HG02970 (cell line): ENCODE measurements around the gene STK32C.

Experiments used
- ATAC-seq: cut with Tn5 transposase; IDR thresholded peaks from one replicate; pipeline ENCODE4 v1.9.1; 2021; ENCODE audit warnings: mild to moderate bottlenecking, moderate library complexity, moderate number of reproducible peaks; ENCODE audit not compliant: unreplicated experiment, low FRiP score

The STK32C gene

GRCh38 chr10:132236881-132237280 is 70.9 kb downstream of the STK32C start:
- no peak for ATAC-seq

DNA sequence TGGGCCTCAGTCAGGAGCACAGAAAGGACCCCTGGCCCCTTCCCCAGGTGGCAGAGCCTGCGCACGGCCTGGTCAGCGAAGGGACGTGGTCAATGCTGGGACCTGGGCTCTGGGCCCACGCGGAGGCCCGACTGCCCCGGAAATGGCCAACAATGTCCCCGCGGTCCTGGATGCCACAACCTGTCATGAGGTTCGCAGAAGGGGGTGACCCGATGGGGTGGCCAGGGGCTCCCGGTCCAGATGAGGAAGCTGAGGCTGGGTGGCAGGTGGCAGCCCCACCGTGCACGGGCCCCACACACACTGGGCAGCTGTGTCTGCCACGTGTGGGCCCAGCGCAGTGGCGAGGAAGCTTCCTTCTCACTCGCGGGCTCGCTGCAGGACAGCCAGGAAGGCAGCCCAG is 71.6 kb downstream of the STK32C start:
- ATAC-seq = no peak

- ATAC-seq = no peak
Measured at GRCh38 chr10:132234860-132235259, 72.9 kb downstream of the STK32C start.

GRCh38 chr10:132233501-132234085 is 74.2 kb downstream of the STK32C start:
- no peak for ATAC-seq

DNA sequence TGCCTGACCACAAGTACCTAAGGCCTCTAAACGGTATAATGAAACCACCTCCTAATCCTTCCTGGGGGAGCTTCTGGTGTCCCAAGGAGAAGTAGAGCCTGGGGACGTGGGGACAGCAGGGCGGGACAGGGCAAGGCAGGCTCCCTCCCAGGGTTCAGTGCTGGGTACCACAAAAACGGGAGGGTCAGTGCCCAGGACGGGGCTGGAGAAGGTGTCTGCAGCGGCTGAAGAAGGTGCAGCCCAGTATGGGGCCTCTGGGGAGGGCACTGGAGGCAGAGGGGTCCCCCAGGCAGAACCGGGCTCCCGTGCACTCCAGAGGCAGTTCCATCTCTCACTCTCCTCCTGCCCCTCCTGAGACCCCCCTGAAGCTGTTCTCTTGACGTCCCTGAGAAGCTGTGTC is 74.8 kb downstream of the STK32C start:
- ATAC-seq = no peak

DNA sequence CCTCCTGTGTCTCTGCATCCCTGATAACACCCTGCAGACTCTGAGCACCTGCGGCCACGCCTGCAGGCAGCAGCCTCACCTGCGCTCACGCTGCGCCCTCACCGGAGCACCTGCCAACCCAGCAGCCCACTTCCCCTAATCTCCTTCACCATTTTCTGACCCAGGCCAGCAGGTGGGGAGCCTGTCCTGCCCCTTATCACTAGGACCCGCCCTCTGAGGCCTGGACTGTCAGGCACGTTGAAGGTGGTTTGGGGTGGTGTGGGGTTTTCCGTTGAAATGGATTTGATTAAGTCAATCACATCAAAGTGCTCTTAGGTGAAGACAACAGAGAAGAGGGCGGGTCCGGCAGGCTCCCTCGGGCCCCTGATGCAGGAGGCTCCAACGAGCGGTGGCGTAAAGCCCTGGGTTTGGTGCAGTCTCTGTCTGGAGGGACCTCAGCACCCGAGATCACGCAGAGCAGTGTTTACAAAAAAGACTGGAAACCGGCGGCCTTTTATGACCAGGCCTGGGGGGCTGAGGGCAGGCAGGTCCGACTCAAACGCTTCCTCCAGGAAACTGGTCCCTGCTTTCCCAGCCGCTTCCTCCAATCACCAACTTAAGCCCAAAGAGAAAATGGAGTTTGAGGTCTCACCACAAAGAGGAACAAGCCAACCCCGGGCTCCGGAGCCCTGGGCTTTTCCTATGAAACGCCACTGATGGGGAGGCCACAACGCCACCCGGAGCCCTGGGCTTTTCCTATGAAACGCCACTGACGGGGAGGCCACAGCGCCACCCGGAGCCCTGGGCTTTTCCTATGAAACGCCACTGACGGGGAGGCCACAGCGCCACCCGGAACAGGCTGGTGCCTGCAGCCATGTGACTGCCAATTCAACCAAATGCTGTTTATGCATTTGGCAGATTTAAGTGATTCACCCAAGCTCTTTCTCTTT is 75.5 kb downstream of the STK32C start:
- ATAC-seq = no peak

DNA sequence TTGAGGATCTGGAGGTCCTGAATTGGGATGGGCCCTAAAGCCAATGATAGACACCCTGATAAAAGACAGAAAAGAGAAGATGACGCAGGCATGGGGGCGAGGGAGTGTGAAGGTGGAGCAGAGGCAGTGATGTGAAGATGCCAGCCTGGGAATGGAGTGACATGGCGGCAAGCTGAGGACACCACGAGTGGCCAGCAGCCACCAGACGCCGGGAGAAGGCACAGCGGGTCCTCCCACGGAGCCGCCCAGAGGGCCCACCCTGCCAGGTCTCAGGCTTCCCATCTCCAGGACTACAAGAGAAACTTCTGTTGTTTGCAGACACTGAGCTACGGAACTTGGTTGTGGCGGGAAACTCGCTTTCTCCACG is 76.1 kb downstream of the STK32C start:
- no peak for ATAC-seq

GRCh38 chr10:132230557-132231210 is 77.1 kb downstream of the STK32C start:
- ATAC-seq = no peak

DNA sequence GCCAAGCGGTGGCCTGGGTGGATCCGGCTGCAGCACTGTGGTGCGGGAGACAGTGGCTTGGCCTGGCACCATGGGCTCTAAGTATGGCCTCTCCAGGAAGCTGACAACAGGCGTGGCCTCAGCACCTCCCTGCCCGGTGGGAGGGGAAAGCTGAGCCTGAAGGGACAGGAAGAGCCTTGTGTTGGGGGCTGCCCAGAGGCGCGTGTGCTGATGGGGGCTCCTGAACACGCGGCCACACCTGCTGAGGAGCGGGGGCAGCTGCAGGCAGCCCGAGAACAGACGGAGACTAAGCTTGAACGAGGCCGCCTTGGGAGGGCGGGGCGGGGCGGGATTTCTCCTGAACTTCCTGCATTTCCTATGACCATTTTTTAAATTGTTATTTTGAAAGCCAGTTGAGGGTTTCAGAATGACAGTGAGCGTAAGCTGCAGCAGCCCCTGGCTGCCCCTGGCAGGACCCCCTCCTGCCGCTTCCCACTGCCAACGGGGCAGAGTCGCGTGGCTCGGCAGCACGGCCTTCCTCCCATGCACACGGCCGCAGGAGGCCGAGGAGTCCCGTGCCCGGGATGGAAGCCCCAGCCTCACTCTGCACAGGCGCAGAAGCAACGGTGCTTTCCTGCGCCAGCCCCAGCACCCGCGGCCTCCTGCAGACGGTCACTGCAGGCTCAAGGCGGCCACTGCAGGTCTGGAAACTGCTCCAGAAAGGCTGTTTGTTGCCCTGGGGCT is 77.8 kb downstream of the STK32C start:
- ATAC-seq = no peak

GRCh38 chr10:132229096-132229495 is 78.7 kb downstream of the STK32C start:
- no peak for ATAC-seq

DNA sequence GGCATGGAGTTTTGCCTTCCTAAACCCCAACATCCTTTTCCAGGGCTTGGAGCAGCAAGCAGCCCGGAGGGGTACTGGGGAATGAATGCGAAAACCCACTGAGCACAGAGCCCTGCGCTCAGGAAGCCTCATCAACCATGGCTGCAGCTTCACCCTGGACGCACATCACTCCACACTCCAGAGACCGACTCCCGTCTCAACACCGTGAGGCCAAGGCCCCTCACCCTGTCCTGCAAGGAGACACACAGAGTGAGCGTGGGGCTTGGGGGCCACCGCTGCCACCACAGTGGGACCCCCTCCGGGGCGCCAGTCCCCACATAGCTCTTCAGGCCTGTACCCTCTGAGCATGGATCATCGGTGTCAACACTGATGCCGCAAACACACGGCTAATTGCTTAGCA is 79.1 kb downstream of the STK32C start:
- no peak for ATAC-seq

DNA sequence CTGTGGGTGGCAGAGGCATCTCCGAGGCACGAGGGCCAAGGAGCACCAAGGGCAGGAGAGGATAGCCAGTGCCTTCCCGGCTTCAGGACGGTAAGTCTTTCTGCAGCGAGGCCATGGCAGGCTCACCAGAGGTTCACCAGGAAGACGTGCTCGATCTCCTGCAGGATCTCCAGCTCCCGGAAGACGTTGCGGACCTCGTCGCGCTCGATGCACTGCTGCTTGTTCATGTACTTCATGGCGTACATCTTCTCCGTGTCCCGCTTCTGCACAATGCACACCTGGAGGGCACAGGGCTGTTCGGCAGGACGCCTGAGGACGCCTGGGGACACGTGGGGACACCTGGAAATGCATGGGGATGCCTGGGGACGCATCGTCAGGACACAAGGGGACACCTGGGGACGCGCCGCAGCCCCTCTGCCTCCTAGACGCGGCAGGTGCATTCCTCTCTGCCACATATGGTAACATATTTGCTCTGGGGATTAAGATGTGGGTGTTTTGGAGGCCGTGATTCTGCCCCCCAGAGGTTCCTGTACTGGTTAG is 79.8 kb downstream of the STK32C start:
- no peak for ATAC-seq

DNA sequence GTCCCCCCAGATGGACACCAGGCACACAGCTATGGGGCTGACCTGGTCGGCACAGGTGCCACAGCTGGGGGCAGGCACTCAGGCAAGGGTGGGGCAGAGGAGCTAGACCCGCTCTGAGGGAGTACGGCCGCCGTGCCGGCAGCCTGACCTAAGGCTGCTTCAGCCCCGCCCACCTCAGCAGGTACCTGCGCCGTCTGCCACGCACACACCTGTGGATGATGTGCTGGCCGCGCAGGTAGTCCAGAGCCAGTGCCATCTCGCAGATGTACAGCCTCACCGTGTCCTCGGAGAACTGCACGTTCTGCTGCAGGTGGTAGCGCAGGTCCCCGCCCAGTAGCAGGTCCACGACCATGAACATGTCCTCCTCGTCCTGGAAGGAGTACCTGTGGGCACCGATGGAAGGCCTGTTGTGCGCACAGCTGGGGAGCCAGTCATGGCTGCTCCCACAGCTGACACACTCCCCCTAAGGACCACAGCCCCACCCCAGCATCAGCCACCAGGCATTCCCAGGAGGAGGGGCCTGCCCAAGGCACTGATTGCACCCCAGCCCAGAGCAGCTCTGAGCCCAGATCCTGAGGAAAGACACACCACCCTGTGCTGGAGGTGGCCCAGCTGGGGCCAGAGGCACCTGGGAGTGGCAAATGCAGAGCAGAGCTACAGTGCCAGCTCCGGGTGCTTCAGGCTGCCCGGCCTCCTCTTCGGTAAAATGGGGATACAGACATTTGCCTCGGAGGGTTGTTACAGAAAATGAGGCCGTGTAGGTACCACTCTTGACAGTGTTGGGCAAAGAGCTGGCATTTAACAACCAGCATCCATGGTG is 81.0 kb downstream of the STK32C start:
- ATAC-seq = no peak

DNA sequence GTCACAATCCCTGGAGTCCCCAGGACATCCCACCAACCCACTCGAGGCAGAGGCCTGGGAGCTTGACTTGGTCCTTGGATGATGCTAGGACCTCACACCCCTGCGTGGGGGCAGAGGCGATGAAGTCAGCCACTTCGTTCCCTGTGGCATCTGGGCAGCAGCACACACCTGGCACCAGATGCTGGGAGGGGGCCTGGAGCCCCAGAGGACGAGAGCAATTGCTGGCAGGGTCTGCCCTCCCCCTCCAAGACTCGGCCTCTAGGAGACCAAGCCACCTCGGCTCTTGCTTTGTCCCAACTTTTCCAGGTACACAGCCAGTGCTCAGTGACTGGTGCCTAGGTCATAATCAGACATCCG is 81.9 kb downstream of the STK32C start:
- no peak for ATAC-seq

- ATAC-seq = no peak
Measured at GRCh38 chr10:132225073-132225848, 82.5 kb downstream of the STK32C start.

DNA sequence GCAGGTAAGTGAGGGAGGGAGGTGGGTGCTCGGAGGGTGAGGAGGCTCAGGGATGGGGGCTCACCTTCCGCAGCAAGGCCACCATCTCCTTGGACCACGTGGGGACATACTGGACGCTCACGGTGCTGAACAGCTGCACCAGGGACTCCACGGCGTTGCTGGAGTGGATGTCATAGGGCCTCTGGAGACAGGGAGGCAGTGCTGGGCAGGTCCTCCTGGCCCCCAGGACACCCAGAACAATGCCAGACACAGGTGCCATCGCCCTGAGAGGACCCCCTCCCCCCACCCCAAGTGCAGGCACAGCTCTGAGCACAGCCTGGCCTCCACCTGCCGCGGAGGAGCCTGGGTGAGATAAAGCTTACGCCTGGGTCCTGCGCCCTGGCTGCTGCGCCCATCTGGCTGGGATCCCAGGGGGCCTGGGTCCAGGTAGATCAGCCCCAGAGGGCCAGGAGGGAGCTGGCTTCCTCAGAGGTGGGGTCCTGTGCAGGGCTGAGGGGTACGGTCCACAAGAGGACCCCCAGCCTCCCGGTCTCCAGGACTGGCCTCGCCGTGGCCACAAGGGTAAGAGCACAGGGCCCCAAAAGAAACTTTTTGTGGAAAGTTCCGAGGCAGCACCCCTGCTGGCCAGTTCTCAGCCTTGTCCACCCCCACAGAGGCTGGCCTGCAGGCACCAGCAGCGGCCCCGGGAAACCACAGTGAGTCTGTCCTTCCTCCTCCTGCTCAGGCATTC is 83.2 kb downstream of the STK32C start:
- no peak for ATAC-seq

DNA sequence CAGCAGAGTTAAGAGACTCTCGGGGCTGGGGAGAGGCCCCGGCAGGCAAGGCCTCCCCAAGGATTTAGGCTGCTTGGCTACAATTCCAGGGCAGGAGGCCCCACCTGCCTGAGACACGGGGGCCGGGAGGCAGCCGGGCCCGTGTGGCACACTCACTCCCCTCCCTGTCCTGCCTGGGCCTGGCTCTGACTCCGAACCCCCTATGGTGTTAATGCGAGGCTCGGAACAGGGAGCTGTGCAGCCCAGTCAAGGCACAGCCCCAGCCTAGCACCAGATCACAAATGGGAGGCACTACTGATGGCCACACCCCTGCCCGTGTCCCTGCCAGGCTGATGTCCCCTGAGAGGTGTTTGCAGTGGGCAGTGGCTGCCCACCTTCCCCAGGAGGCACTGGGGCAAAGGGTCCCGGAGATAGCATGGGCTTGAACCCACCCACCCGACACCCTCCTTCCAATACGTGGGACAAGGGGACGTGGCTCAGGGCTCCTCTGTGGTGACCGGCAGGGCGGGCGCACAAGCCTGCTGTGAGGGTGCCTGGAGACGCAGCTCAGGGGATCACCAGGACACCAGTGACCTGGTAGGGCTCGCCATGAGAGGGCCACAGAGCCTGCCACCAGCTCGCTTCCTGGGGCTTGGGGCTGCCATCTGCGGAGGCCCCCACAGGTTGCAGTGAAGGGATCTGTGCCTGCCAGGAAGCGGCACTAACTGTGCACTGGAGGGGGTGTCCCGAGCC is 84.0 kb downstream of the STK32C start:
- no peak for ATAC-seq

- no peak for ATAC-seq
Measured at GRCh38 chr10:132223156-132223590, 84.6 kb downstream of the STK32C start.
